Neural cell (in vitro differentiated cells): Measurements from ENCODE around the gene ATP6V0A4. TPM values are rescaled to one million over a fixed set of nuclear protein-coding genes. Genes with fewer than 3 reads are reported as not detected.

Experiments used
- H2AFZ ChIP-seq: fragments of 200-600, 300-800 bp; sonication (generic), shearing (Covaris generic); 2 replicates; pipeline ENCODE4 v1.6.0; 2014; ENCODE audit warnings: low read depth, mild to moderate bottlenecking, antibody characterized with exemption, low read length, moderate library complexity
- H3F3A ChIP-seq: fragments of 200-600 bp; shearing (Covaris generic); 2 replicates; pipeline ENCODE4 v1.6.1; 2016; ENCODE audit warnings: mild to moderate bottlenecking, moderate library complexity, mixed read lengths, antibody characterized with exemption, low read length; ENCODE audit not compliant: insufficient read depth, poor library complexity, severe bottlenecking
- H3K27ac ChIP-seq: fragments of 200-600, 300-800 bp; sonication (generic), shearing (Covaris generic); 2 replicates; pipeline ENCODE4 v1.5.1; 2014; ENCODE audit warnings: mild to moderate bottlenecking, low read length, moderate library complexity
- H3K27me3 ChIP-seq: fragments of 300-800, 200-600 bp; sonication (generic), shearing (Covaris generic); 2 replicates; pipeline ENCODE4 v1.6.0; 2014; ENCODE audit warnings: mild to moderate bottlenecking, low read depth, low read length, moderate library complexity; ENCODE audit not compliant: insufficient read depth
- H3K36me3 ChIP-seq: fragments of 300-800, 200-600 bp; sonication (generic), shearing (Covaris generic); 2 replicates; pipeline ENCODE4 v1.5.1; 2014; ENCODE audit warnings: mild to moderate bottlenecking, antibody characterized with exemption, low read length, moderate library complexity; ENCODE audit not compliant: insufficient read depth
- H3K4me2 ChIP-seq: fragments of 300-800, 200-600 bp; sonication (generic), shearing (Covaris generic); 2 replicates; pipeline ENCODE4 v1.6.0; 2014; ENCODE audit warnings: mild to moderate bottlenecking, low read length
- H3K4me3 ChIP-seq: fragments of 300-800, 200-600 bp; sonication (generic), shearing (Covaris generic); 2 replicates; pipeline ENCODE4 v1.5.1; 2014; ENCODE audit warnings: mild to moderate bottlenecking, low read length, moderate library complexity
- H3K79me2 ChIP-seq: fragments of 200-600 bp; shearing (Covaris generic); replicated peaks from 2 replicates; pipeline ENCODE4 v1.6.0; 2014; ENCODE audit warnings: mild to moderate bottlenecking, low read length, moderate library complexity; ENCODE audit not compliant: insufficient read depth
- H3K9ac ChIP-seq: fragments of 300-800, 200-600 bp; sonication (generic), shearing (Covaris generic); 2 replicates; pipeline ENCODE4 v1.6.1; 2016; ENCODE audit warnings: mild to moderate bottlenecking, low read length, mixed read lengths
- H3K9me2 ChIP-seq: fragments of 200-600 bp; shearing (Covaris generic); 2 replicates; pipeline ENCODE4 v1.6.1; 2016; ENCODE audit warnings: mild to moderate bottlenecking, low read length, mixed read lengths; ENCODE audit not compliant: insufficient read depth
- H3K9me3 ChIP-seq: fragments of 200-600, 300-800 bp; sonication (generic), shearing (Covaris generic); 2 replicates; pipeline ENCODE4 v1.6.1; 2016; ENCODE audit warnings: mild to moderate bottlenecking, mixed run types, low read length, moderate library complexity, mixed read lengths
- H4K20me1 ChIP-seq: fragments of 200-600 bp; shearing (Covaris generic); 2 replicates; pipeline ENCODE4 v1.6.1; 2016; ENCODE audit warnings: mild to moderate bottlenecking, mixed run types; ENCODE audit not compliant: insufficient read depth
- EP300 ChIP-seq: fragments of 450-650 bp; conservative IDR thresholded peaks from 2 replicates; pipeline ENCODE4 v1.6.1; 2014; ENCODE audit warnings: antibody characterized with exemption, mild to moderate bottlenecking, moderate library complexity; ENCODE audit not compliant: poor library complexity, severe bottlenecking
- EZH2 ChIP-seq: fragments of 200-600, 300-800 bp; shearing (Covaris generic), sonication (generic); IDR thresholded peaks from 2 replicates; pipeline ENCODE4 v1.6.1; 2014; ENCODE audit warnings: antibody characterized with exemption, low read length, borderline replicate concordance, mild to moderate bottlenecking; ENCODE audit not compliant: insufficient read depth, poor library complexity, severe bottlenecking
- MXI1 ChIP-seq: fragments of 450-650 bp; conservative IDR thresholded peaks from 2 replicates; pipeline ENCODE4 v1.6.1; 2014; ENCODE audit warnings: antibody characterized with exemption, mild to moderate bottlenecking; ENCODE audit not compliant: poor library complexity, severe bottlenecking
- RAD21 ChIP-seq: fragments of 450-650 bp; conservative IDR thresholded peaks from 2 replicates; pipeline ENCODE4 v1.6.1; 2014; ENCODE audit warnings: antibody characterized with exemption, mild to moderate bottlenecking, moderate library complexity
- SMC3 ChIP-seq: fragments of 450-650 bp; conservative IDR thresholded peaks from 2 replicates; pipeline ENCODE4 v1.6.1; 2014; ENCODE audit warnings: antibody characterized with exemption, mild to moderate bottlenecking, moderate library complexity; ENCODE audit not compliant: poor library complexity
- polyA plus RNA-seq: library from polyadenylated mRNA; depleted of rRNA; stranded (reverse); fragments of >200 nt; gene quantifications from 2 replicates; pipeline ENCODE4 v1.2.3, GENCODE V29; 2014
- TF ChIP-seq, protein P1 (sequence below): fragments of 450-650 bp; IDR thresholded peaks from 2 replicates; pipeline ENCODE4 v1.5.1; 2014; ENCODE audit warnings: antibody characterized with exemption, mild to moderate bottlenecking, moderate library complexity; ENCODE audit not compliant: poor library complexity, severe bottlenecking
- TF ChIP-seq, protein P2 (sequence below): IDR thresholded peaks from 2 replicates; pipeline ENCODE4 v1.6.1; 2012; ENCODE audit warnings: borderline replicate concordance

ATP6V0A4 gene
- polyA plus RNA-seq, 1 donor from 2014 or later: 0.81 TPM

DNA sequence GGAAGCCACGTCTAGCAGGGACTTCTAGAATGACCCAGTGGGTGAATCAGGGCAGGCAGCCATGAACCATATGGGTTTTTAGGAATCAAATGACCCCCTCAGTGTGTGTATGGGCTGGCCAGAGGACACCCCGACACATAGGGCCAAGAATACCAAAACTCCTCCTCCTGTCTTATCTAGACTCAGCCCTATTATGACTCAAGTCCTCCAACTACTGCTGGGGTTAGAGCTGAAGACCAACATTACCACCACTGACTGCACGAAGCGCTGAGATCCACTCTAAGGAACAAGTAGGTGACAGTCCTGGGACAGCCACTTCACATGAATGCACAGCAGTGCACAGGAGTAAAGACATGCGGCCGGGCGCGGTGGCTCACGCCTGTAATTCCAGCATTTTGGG lies 85.3 kb downstream of the ATP6V0A4 start:
- Histone ChIP-seq H3F3A (no peaks in the 10 kb centered on the region), H3K4me2 (no peak overlapping the region), H2AFZ (no peak overlapping the region), H3K9ac (no peak overlapping the region), H3K4me3 (no peak overlapping the region), H4K20me1 (no peaks in the 10 kb centered on the region), H3K27ac (no peak overlapping the region), H3K79me2 (no peaks in the 10 kb centered on the region), H3K27me3 (no peaks in the 10 kb centered on the region), H3K9me2 (no peaks in the 10 kb centered on the region), H3K36me3 (no peaks in the 10 kb centered on the region), H3K9me3 (no peaks in the 10 kb centered on the region)
- no peak for TF ChIP-seq SMC3
- no peak for TF ChIP-seq RAD21
- no peak for TF ChIP-seq EP300
- TF ChIP-seq, protein P1, sequence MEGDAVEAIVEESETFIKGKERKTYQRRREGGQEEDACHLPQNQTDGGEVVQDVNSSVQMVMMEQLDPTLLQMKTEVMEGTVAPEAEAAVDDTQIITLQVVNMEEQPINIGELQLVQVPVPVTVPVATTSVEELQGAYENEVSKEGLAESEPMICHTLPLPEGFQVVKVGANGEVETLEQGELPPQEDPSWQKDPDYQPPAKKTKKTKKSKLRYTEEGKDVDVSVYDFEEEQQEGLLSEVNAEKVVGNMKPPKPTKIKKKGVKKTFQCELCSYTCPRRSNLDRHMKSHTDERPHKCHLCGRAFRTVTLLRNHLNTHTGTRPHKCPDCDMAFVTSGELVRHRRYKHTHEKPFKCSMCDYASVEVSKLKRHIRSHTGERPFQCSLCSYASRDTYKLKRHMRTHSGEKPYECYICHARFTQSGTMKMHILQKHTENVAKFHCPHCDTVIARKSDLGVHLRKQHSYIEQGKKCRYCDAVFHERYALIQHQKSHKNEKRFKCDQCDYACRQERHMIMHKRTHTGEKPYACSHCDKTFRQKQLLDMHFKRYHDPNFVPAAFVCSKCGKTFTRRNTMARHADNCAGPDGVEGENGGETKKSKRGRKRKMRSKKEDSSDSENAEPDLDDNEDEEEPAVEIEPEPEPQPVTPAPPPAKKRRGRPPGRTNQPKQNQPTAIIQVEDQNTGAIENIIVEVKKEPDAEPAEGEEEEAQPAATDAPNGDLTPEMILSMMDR: no peak

DNA sequence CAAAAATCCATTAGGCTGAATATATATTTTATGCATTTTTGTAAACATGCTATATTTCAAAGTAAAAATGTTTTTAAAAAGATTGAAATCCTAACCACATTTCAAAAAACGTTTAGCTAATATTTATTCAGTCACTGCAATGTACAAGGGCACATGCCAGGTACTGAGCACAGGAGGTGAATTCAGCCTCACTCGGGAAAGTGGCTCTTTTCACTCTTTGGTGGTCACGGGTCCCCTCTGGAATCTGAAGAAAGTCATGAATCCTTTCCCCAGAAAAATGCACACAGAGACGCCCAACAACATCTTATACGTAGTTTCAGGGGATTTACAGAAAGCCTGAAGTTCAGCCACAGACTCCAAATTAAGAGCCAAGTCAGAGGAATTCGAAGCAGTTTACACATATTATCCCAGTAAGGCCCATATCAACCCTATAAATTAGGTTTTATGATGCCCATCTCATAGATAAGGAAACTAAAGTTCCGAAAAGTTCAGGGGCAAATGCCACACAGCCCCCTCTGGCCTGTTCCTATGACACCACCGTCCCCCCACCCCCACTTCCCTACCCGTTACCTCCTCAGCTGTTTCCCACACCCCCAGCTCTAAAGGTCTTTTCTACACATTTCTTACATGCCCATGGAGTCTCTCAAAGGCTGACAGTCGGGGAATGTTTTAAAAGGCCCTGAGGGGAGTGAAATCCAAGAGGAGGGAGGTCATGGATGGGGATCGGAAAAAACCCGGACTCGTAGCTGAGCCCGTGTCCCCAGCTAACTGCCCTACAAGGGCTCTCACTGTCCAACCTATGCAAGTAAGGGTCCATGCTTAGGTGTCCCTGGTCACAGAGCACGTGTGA lies 87.2 kb downstream of the ATP6V0A4 start:
- H3K9ac ChIP-seq: no peak overlapping the region
- H3F3A ChIP-seq: no peaks in the 10 kb centered on the region
- no peak overlapping the region for H3K4me3 ChIP-seq
- no peak overlapping the region for H2AFZ ChIP-seq
- no peaks in the 10 kb centered on the region for H3K9me2 ChIP-seq
- no peak overlapping the region for H3K4me2 ChIP-seq
- H3K27me3 ChIP-seq: no peaks in the 10 kb centered on the region
- H3K79me2 ChIP-seq: no peaks in the 10 kb centered on the region
- no peaks in the 10 kb centered on the region for H3K9me3 ChIP-seq
- no peaks in the 10 kb centered on the region for H3K36me3 ChIP-seq
- no peak overlapping the region for H3K27ac ChIP-seq
- no peaks in the 10 kb centered on the region for H4K20me1 ChIP-seq
- TF ChIP-seq, protein P2, sequence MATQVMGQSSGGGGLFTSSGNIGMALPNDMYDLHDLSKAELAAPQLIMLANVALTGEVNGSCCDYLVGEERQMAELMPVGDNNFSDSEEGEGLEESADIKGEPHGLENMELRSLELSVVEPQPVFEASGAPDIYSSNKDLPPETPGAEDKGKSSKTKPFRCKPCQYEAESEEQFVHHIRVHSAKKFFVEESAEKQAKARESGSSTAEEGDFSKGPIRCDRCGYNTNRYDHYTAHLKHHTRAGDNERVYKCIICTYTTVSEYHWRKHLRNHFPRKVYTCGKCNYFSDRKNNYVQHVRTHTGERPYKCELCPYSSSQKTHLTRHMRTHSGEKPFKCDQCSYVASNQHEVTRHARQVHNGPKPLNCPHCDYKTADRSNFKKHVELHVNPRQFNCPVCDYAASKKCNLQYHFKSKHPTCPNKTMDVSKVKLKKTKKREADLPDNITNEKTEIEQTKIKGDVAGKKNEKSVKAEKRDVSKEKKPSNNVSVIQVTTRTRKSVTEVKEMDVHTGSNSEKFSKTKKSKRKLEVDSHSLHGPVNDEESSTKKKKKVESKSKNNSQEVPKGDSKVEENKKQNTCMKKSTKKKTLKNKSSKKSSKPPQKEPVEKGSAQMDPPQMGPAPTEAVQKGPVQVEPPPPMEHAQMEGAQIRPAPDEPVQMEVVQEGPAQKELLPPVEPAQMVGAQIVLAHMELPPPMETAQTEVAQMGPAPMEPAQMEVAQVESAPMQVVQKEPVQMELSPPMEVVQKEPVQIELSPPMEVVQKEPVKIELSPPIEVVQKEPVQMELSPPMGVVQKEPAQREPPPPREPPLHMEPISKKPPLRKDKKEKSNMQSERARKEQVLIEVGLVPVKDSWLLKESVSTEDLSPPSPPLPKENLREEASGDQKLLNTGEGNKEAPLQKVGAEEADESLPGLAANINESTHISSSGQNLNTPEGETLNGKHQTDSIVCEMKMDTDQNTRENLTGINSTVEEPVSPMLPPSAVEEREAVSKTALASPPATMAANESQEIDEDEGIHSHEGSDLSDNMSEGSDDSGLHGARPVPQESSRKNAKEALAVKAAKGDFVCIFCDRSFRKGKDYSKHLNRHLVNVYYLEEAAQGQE: no peak
- TF ChIP-seq, protein P1: no peak
- TF ChIP-seq MXI1 (no peak), EZH2 (no peak)
